Fibroblast of skin of left quadriceps (primary cell): ENCODE data around the gene OCLN.
"Not testable (repeated sequence)": the region's sequence is repeated elsewhere in the genome, so short reads cannot be mapped to it uniquely, and the experiment has no call there.

ENCODE experiments used
- DNase-seq, 2 experiments: peaks; one replicate each; pipeline ENCODE4 v3.0.0-alpha.2; 2013; ENCODE audit warnings: low read depth in 2 of 2

The OCLN gene

GRCh38 chr5:69492391-69492922 lies at the start of gene OCLN:
Gene OCLN, plus strand, starts transcription at chr5:69492790. Its CDS starts 11,455 bp downstream, at chr5:69504245.
- no peak for DNase-seq

GRCh38 chr5:69444127-69444754 lies 48.3 kb upstream of the OCLN start:
- DNase-seq = no peak

- DNase-seq = no peak
Measured at GRCh38 chr5:69449511-69449910, 43.1 kb upstream of the OCLN start.

- DNase-seq = peak; percentile 25 to 27
Measured at GRCh38 chr5:69450116-69450515, 42.5 kb upstream of the OCLN start.

GRCh38 chr5:69450527-69450926 lies 42.1 kb upstream of the OCLN start:
- not testable (repeated sequence) for DNase-seq

GRCh38 chr5:69451941-69452647 lies 40.5 kb upstream of the OCLN start:
- DNase-seq = no peak

- not testable (repeated sequence) for DNase-seq
Measured at GRCh38 chr5:69453487-69453886, 39.1 kb upstream of the OCLN start.

GRCh38 chr5:69454460-69455249 lies 37.9 kb upstream of the OCLN start:
- no peak for DNase-seq

- not testable (repeated sequence) for DNase-seq
Measured at GRCh38 chr5:69455428-69455988, 37.1 kb upstream of the OCLN start.

GRCh38 chr5:69462170-69462569 lies 30.4 kb upstream of the OCLN start:
- no peak for DNase-seq

GRCh38 chr5:69466375-69466774 lies 26.2 kb upstream of the OCLN start:
- not testable (repeated sequence) for DNase-seq

- no peak for DNase-seq
Measured at GRCh38 chr5:69467442-69468225, 25.0 kb upstream of the OCLN start.

- no peak for DNase-seq
Measured at GRCh38 chr5:69468631-69469030, 24.0 kb upstream of the OCLN start.

- not testable (repeated sequence) for DNase-seq
Measured at GRCh38 chr5:69471516-69471915, 21.1 kb upstream of the OCLN start.

- DNase-seq = not testable (repeated sequence)
Measured at GRCh38 chr5:69472535-69473143, 20.0 kb upstream of the OCLN start.

GRCh38 chr5:69477170-69477569 lies 15.4 kb upstream of the OCLN start:
- no peak for DNase-seq

- DNase-seq = not testable (repeated sequence)
Measured at GRCh38 chr5:69478296-69478695, 14.3 kb upstream of the OCLN start.

GRCh38 chr5:69484891-69485290 lies 7.7 kb upstream of the OCLN start:
- peak; percentile 20 to 26 for DNase-seq

GRCh38 chr5:69485471-69485870 lies 7.1 kb upstream of the OCLN start:
- no peak for DNase-seq

- DNase-seq = no peak
Measured at GRCh38 chr5:69489246-69489645, 3.3 kb upstream of the OCLN start.

- DNase-seq = no peak
Measured at GRCh38 chr5:69491027-69491426, 1.6 kb upstream of the OCLN start.
